ENCODE data around the gene NOC2L.

GRCh38 chr1:942864-943533 lies 16.1 kb downstream of the NOC2L start:
- TF ChIP-seq CTCF (IDR thresholded peaks at IDR 0.05) (no peak), POLR2AphosphoS5 (IDR thresholded peaks at IDR 0.05; ENCODE audit: insufficient read depth in 1 of 2, low read depth in 1 of 2) (peak in 1 of 2 donors; percentile 66), POLR2A (IDR thresholded peaks at IDR 0.05) (no peak)

Data from vagina (tissue), 2 donors.